Smooth muscle cell (in vitro differentiated cells): ENCODE results near the gene EPHB2. TPM values are rescaled to one million over a fixed set of nuclear protein-coding genes. Genes with fewer than 3 reads are reported as not detected.

Experiments
- DNase-seq: peaks from one replicate; lab custom pipeline; 2025; ENCODE audit not compliant: unreplicated experiment; lab: John Stamatoyannopoulos, UW
- H2AFZ ChIP-seq: fragments of 200-600 bp; sonication (generic); 2 replicates; pipeline ENCODE4 v1.6.0; 2016; ENCODE audit warnings: antibody characterized with exemption, low read depth, mild to moderate bottlenecking
- H3F3A ChIP-seq: fragments of 200-600 bp; sonication (generic); 2 replicates; pipeline ENCODE4 v1.6.0; 2017; ENCODE audit warnings: antibody characterized with exemption, low read depth
- H3K27ac ChIP-seq: fragments of 200-600 bp; sonication (generic); 2 replicates; pipeline ENCODE4 v1.5.1; 2016; ENCODE audit warnings: low read depth, mild to moderate bottlenecking
- H3K27me3 ChIP-seq: fragments of 200-600 bp; sonication (generic); 2 replicates; pipeline ENCODE4 v1.6.1; 2016; ENCODE audit warnings: low read depth, mild to moderate bottlenecking
- H3K36me3 ChIP-seq: fragments of 200-600 bp; sonication (generic); 2 replicates; pipeline ENCODE4 v1.5.1; 2016; ENCODE audit warnings: low read depth
- H3K4me1 ChIP-seq: fragments of 200-600 bp; sonication (generic); 2 replicates; pipeline ENCODE4 v1.5.1; 2016; ENCODE audit warnings: low read depth
- H3K4me2 ChIP-seq: fragments of 200-600 bp; sonication (generic); 2 replicates; pipeline ENCODE4 v1.6.0; 2016; ENCODE audit warnings: mild to moderate bottlenecking
- H3K4me3 ChIP-seq: fragments of 200-600 bp; sonication (generic); 2 replicates; pipeline ENCODE4 v1.5.1; 2016; ENCODE audit warnings: mild to moderate bottlenecking
- H3K79me2 ChIP-seq: fragments of 200-600 bp; sonication (generic); 2 replicates; pipeline ENCODE4 v1.6.0; 2016; ENCODE audit warnings: low read depth, mild to moderate bottlenecking
- H3K9ac ChIP-seq: fragments of 200-600 bp; sonication (generic); 2 replicates; pipeline ENCODE4 v1.6.0; 2016; ENCODE audit warnings: low read depth
- H3K9me3 ChIP-seq: fragments of 200-600 bp; sonication (generic); replicated peaks from 2 replicates; pipeline ENCODE4 v1.5.1; 2016; ENCODE audit warnings: low read depth
- H4K20me1 ChIP-seq: fragments of 200-600 bp; sonication (generic); 2 replicates; pipeline ENCODE4 v1.6.0; 2016; ENCODE audit warnings: low read depth
- whole genome bisulfite sequencing: methylation state at CpG from one replicate; pipeline ENCODE4 v1.1.7; 2016; ENCODE audit warnings: low lambda C conversion rate; 5-methylcytosine and 5-hydroxymethylcytosine counted together
- polyA plus RNA-seq: library from polyadenylated mRNA; unstranded; fragments of >200 nt; fragmentation: Nextera tagmentation; extraction: Ambion mirVana; gene quantifications from 2 replicates; pipeline ENCODE4 v1.2.1, GENCODE V29; 2016
- total RNA-seq: library from RNA; depleted of rRNA; stranded (reverse); fragments of >200 nt; gene quantifications from 2 replicates; pipeline ENCODE4 v1.2.3, GENCODE V29; 2014
- TF ChIP-seq, protein P1 (sequence below): fragments of 200-600 bp; sonication (generic); IDR thresholded peaks from 2 replicates; pipeline ENCODE4 v1.5.1; 2017; ENCODE audit warnings: borderline replicate concordance, mild to moderate bottlenecking, antibody characterized with exemption; ENCODE audit not compliant: insufficient read depth, poor library complexity, severe bottlenecking

Gene EPHB2
- total and polyA plus RNA-seq, 2 experiments from 2014 or later: 1.1 to 6.7 TPM

DNA sequence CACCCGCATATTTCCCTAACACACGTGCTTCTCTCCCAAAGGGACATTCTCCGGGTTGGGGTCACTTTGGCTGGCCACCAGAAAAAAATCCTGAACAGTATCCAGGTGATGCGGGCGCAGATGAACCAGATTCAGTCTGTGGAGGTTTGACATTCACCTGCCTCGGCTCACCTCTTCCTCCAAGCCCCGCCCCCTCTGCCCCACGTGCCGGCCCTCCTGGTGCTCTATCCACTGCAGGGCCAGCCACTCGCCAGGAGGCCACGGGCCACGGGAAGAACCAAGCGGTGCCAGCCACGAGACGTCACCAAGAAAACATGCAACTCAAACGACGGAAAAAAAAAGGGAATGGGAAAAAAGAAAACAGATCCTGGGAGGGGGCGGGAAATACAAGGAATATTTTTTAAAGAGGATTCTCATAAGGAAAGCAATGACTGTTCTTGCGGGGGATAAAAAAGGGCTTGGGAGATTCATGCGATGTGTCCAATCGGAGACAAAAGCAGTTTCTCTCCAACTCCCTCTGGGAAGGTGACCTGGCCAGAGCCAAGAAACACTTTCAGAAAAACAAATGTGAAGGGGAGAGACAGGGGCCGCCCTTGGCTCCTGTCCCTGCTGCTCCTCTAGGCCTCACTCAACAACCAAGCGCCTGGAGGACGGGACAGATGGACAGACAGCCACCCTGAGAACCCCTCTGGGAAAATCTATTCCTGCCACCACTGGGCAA lies 202.9 kb downstream of the EPHB2 start:
- no peaks in the 10 kb centered on the region for H3K79me2 ChIP-seq
- no peak overlapping the region for H3K4me3 ChIP-seq
- H4K20me1 ChIP-seq: no peaks in the 10 kb centered on the region
- H3K27me3 ChIP-seq: peaks cover 6% of the 10 kb centered on the region
- H3K9ac ChIP-seq: no peak overlapping the region
- no peaks in the 10 kb centered on the region for H3F3A ChIP-seq
- no peak overlapping the region for H2AFZ ChIP-seq
- H3K36me3 ChIP-seq: no peaks in the 10 kb centered on the region
- H3K4me1 ChIP-seq: no peaks in the 10 kb centered on the region
- TF ChIP-seq, protein P1, sequence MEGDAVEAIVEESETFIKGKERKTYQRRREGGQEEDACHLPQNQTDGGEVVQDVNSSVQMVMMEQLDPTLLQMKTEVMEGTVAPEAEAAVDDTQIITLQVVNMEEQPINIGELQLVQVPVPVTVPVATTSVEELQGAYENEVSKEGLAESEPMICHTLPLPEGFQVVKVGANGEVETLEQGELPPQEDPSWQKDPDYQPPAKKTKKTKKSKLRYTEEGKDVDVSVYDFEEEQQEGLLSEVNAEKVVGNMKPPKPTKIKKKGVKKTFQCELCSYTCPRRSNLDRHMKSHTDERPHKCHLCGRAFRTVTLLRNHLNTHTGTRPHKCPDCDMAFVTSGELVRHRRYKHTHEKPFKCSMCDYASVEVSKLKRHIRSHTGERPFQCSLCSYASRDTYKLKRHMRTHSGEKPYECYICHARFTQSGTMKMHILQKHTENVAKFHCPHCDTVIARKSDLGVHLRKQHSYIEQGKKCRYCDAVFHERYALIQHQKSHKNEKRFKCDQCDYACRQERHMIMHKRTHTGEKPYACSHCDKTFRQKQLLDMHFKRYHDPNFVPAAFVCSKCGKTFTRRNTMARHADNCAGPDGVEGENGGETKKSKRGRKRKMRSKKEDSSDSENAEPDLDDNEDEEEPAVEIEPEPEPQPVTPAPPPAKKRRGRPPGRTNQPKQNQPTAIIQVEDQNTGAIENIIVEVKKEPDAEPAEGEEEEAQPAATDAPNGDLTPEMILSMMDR: no peak
- no peak overlapping the region for H3K4me2 ChIP-seq
- no peaks in the 10 kb centered on the region for H3K9me3 ChIP-seq
- H3K27ac ChIP-seq: no peak overlapping the region
- DNase-seq: no peak
- WGBS: 91% methylated on average over 22 of the region's 24 CpGs

DNA sequence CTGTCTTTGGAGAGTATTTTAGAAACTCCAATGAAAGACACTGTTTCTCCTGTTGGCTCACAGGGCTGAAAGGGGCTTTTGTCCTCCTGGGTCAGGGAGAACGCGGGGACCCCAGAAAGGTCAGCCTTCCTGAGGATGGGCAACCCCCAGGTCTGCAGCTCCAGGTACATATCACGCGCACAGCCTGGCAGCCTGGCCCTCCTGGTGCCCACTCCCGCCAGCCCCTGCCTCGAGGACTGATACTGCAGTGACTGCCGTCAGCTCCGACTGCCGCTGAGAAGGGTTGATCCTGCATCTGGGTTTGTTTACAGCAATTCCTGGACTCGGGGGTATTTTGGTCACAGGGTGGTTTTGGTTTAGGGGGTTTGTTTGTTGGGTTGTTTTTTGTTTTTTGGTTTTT lies 203.5 kb downstream of the EPHB2 start:
- no peak overlapping the region for H3K4me3 ChIP-seq
- 86% methylated on average over 10 of the region's 10 CpGs for WGBS
- H3K9ac ChIP-seq: no peak overlapping the region
- no peak for DNase-seq
- no peaks in the 10 kb centered on the region for H4K20me1 ChIP-seq
- H3K79me2 ChIP-seq: no peaks in the 10 kb centered on the region
- H3K4me1 ChIP-seq: no peaks in the 10 kb centered on the region
- H3K27ac ChIP-seq: no peak overlapping the region
- H3K27me3 ChIP-seq: peaks cover 6% of the 10 kb centered on the region
- H3K9me3 ChIP-seq: no peaks in the 10 kb centered on the region
- no peaks in the 10 kb centered on the region for H3K36me3 ChIP-seq
- H3K4me2 ChIP-seq: no peak overlapping the region
- TF ChIP-seq, protein P1: no peak
- no peak overlapping the region for H2AFZ ChIP-seq
- no peaks in the 10 kb centered on the region for H3F3A ChIP-seq

DNA sequence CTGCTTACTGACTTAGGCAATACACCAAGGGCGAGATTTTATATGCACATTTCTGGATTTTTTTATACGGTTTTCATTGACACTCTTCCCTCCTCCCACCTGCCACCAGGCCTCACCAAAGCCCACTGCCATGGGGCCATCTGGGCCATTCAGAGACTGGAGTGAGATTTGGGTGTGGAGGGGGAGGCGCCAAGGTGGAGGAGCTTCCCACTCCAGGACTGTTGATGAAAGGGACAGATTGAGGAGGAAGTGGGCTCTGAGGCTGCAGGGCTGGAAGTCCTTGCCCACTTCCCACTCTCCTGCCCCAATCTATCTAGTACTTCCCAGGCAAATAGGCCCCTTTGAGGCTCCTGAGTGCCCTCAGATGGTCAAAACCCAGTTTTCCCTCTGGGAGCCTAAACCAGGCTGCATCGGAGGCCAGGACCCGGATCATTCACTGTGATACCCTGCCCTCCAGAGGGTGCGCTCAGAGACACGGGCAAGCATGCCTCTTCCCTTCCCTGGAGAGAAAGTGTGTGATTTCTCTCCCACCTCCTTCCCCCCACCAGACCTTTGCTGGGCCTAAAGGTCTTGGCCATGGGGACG lies 204.1 kb downstream of the EPHB2 start:
- Histone ChIP-seq H3K4me2 (no peak overlapping the region), H3K79me2 (no peaks in the 10 kb centered on the region), H3K27ac (no peak overlapping the region), H3K27me3 (peaks cover 6% of the 10 kb centered on the region), H3K9me3 (no peaks in the 10 kb centered on the region), H2AFZ (no peak overlapping the region), H3K36me3 (no peaks in the 10 kb centered on the region), H4K20me1 (no peaks in the 10 kb centered on the region), H3K4me1 (no peaks in the 10 kb centered on the region), H3K4me3 (no peak overlapping the region), H3K9ac (no peak overlapping the region), H3F3A (no peaks in the 10 kb centered on the region)
- WGBS: 85% methylated on average over 8 of the region's 8 CpGs
- DNase-seq: no peak
- TF ChIP-seq, protein P1: no peak
